ENCODE results near the gene BCL2L1. TPM values are rescaled to one million over a fixed set of nuclear protein-coding genes. Genes with fewer than 3 reads are reported as not detected.
A peak's percentile ranks its signal among the peaks of the same experiment; 100 is the strongest.

The BCL2L1 gene
- total and polyA plus RNA-seq, 2 experiments from 2014 or later, result 42.4 to 110 TPM

DNA sequence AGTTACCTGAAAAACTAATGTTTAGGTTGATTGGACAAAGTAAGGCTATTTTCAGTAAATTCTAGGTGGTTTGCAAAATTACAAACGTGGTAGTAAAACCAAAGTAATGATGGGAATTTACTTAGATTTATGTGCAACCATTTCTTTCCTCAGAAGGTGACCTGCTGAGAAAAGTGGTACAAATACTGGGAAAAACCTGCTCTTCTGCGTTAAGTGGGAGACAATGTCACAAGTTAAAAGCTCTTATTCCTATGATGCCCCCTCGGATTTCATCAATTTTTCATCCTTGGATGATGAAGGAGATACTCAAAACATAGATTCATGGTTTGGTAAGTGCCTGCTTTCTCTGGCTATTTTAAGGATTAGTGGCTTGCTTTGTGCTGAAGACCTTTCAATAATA lies 34.6 kb upstream of the BCL2L1 start (continued):
- TF ChIP-seq, protein P1, sequence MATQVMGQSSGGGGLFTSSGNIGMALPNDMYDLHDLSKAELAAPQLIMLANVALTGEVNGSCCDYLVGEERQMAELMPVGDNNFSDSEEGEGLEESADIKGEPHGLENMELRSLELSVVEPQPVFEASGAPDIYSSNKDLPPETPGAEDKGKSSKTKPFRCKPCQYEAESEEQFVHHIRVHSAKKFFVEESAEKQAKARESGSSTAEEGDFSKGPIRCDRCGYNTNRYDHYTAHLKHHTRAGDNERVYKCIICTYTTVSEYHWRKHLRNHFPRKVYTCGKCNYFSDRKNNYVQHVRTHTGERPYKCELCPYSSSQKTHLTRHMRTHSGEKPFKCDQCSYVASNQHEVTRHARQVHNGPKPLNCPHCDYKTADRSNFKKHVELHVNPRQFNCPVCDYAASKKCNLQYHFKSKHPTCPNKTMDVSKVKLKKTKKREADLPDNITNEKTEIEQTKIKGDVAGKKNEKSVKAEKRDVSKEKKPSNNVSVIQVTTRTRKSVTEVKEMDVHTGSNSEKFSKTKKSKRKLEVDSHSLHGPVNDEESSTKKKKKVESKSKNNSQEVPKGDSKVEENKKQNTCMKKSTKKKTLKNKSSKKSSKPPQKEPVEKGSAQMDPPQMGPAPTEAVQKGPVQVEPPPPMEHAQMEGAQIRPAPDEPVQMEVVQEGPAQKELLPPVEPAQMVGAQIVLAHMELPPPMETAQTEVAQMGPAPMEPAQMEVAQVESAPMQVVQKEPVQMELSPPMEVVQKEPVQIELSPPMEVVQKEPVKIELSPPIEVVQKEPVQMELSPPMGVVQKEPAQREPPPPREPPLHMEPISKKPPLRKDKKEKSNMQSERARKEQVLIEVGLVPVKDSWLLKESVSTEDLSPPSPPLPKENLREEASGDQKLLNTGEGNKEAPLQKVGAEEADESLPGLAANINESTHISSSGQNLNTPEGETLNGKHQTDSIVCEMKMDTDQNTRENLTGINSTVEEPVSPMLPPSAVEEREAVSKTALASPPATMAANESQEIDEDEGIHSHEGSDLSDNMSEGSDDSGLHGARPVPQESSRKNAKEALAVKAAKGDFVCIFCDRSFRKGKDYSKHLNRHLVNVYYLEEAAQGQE (IDR thresholded peaks at IDR 0.05; ENCODE audit: unreplicated experiment), result no peak
- TF ChIP-seq STAT1 (IDR thresholded peaks at IDR 0.05; ENCODE audit: unreplicated experiment) (no peak), EZH2phosphoT487 (IDR thresholded peaks at IDR 0.05; ENCODE audit: unreplicated experiment) (no peak), EZH2 (IDR thresholded peaks at IDR 0.05; ENCODE audit: low read depth, unreplicated experiment) (no peak), CREB1 (CRISPR knock-in tag; IDR thresholded peaks at IDR 0.05; ENCODE audit: low read depth) (no peak)
- TF ChIP-seq, protein P2, sequence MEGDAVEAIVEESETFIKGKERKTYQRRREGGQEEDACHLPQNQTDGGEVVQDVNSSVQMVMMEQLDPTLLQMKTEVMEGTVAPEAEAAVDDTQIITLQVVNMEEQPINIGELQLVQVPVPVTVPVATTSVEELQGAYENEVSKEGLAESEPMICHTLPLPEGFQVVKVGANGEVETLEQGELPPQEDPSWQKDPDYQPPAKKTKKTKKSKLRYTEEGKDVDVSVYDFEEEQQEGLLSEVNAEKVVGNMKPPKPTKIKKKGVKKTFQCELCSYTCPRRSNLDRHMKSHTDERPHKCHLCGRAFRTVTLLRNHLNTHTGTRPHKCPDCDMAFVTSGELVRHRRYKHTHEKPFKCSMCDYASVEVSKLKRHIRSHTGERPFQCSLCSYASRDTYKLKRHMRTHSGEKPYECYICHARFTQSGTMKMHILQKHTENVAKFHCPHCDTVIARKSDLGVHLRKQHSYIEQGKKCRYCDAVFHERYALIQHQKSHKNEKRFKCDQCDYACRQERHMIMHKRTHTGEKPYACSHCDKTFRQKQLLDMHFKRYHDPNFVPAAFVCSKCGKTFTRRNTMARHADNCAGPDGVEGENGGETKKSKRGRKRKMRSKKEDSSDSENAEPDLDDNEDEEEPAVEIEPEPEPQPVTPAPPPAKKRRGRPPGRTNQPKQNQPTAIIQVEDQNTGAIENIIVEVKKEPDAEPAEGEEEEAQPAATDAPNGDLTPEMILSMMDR (conservative IDR thresholded peaks at IDR 0.05; ENCODE audit: low read depth in 2 of 2), result no peak

DNA sequence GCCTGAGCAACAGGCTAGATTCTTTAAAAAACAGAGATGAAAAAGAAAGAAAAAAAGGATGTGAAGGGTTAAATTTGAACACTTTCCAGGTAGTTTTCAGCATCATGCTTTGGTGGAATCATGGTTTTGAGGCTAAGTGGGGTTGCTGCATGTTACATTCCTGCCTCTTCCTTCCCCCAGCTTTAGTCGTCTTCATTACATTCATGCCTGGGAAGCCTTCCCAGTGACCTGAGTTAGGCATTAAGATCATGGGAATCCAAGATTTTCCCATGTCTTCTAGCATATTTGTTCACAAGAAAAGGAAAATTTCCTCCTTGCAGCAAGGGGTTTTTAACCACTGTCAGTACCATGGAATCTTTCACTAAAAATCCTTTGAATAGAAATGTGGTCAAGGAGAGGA lies 28.5 kb upstream of the BCL2L1 start:
- Mint-ChIP-seq H3K27me3 (ENCODE audit: insufficient read depth, low read depth, poor library complexity) (peaks cover 3% of the 10 kb centered on the region), H3K36me3 (ENCODE audit: low read depth) (peaks cover 23% of the 10 kb centered on the region), H3K27ac (0 out of 2 replicates have a peak overlapping the region, but pooled peaks have one; percentile 28), H3K9me3 (no peaks in the 10 kb centered on the region), H3K4me3 (no peak overlapping the region), H3K4me1 (no peaks in the 10 kb centered on the region)
- Histone ChIP-seq H3K27me3 (ENCODE audit: insufficient read depth) (no peaks in the 10 kb centered on the region), H3K79me2 (replicated peaks; ENCODE audit: insufficient read depth) (peaks cover 100% of the 10 kb centered on the region), H3K9me2 (ENCODE audit: insufficient read depth) (no peaks in the 10 kb centered on the region), H3K4me3 (no peak overlapping the region), H2AFZ (no peak overlapping the region), H3F3A (replicated peaks; ENCODE audit: low read depth) (peaks cover 6% of the 10 kb centered on the region; the same call in 1 of the 2 replicates), H3K4me2 (no peak overlapping the region), H3K4me1 (ENCODE audit: insufficient read depth) (no peaks in the 10 kb centered on the region), H3K27ac (ENCODE audit: low read depth) (no peak overlapping the region), H3K36me3 (ENCODE audit: insufficient read depth) (peaks cover 7% of the 10 kb centered on the region), H4K20me1 (replicated peaks; ENCODE audit: insufficient read depth) (peaks cover 86% of the 10 kb centered on the region)
- ATAC-seq (no peak), DNase-seq (ENCODE audit: low spot score) (no peak)
- no peak for TF ChIP-seq STAT1 (IDR thresholded peaks at IDR 0.05; ENCODE audit: unreplicated experiment)
- TF ChIP-seq NANOG (IDR thresholded peaks at IDR 0.05; ENCODE audit: borderline replicate concordance), result no peak
- no peak for TF ChIP-seq EZH2 (IDR thresholded peaks at IDR 0.05; ENCODE audit: low read depth, unreplicated experiment)
- TF ChIP-seq ZNF114 (CRISPR knock-in tag; IDR thresholded peaks at IDR 0.05), result no peak
- TF ChIP-seq, protein P1 (IDR thresholded peaks at IDR 0.05; ENCODE audit: unreplicated experiment), result no peak

Measured in GM23338 (cell line).